GM12878 (cell line): ENCODE measurements around the gene USH2A. TPM values are rescaled to one million over a fixed set of nuclear protein-coding genes. Genes with fewer than 3 reads are reported as not detected.

Source experiments
- ATAC-seq: fragments of 200-7000 bp; cut with Tn5 transposase; 3 replicates; pipeline ENCODE4 v1.9.1; 2020; ENCODE audit warnings: mild to moderate bottlenecking, moderate library complexity
- BruUV-seq: library from RNA; stranded (reverse); fragments of 400-500 nt; replicated peaks from 2 replicates; lab custom pipeline; 2021; lab: Mats Ljungman, UMichigan
- CTCF ChIA-PET: fragments of 300-600 bp; sonication (Branson Sonifier 250); formaldehyde crosslinking; extraction: SDS; loops from one replicate; lab custom pipeline; 2021; ENCODE audit warnings: inconsistent platforms; lab: Yijun Ruan, JAX
- POLR2A ChIA-PET: fragments of 350-600 bp; formaldehyde crosslinking; extraction: SDS; loops from one replicate; lab custom pipeline; 2021; ENCODE audit warnings: inconsistent platforms; lab: Charles Lee
- RAD21 ChIA-PET: fragments of 300-600 bp; sonication (Branson Sonifier 250); formaldehyde crosslinking; loops from one replicate; lab custom pipeline; 2023; ENCODE audit warnings: antibody characterized with exemption; ENCODE audit not compliant: unreplicated experiment; lab: Charles Lee
- SMC1A ChIA-PET: fragments of 300-600 bp; sonication (Branson Sonifier 250); formaldehyde crosslinking; loops from one replicate; lab custom pipeline; 2023; ENCODE audit not compliant: unreplicated experiment, uncharacterized antibody; lab: Charles Lee
- DNase-seq: peaks from one replicate; pipeline ENCODE4 v3.0.0-alpha.2; 2011; ENCODE audit warnings: low read depth, low spot score
- FAIRE-seq: peaks from 3 replicates; lab custom pipeline; 2011; peaks lifted over from hg19 to GRCh38; lab: Jason Lieb, UNC
- H2AFZ ChIP-seq: 2 replicates; pipeline ENCODE4 v1.6.0; 2011; ENCODE audit warnings: low read depth, low read length, control low read depth; ENCODE audit not compliant: control insufficient read depth
- H3K27ac ChIP-seq: 2 replicates; pipeline ENCODE4 v1.5.1; 2011; ENCODE audit warnings: control low read depth; ENCODE audit not compliant: control insufficient read depth, insufficient read depth
- H3K27me3 ChIP-seq, 2 experiments: replicated peaks in 1 of 2; 2 replicates each; pipeline versions ENCODE4 v1.6.0 to v1.6.1; 2011; ENCODE audit warnings: low read length in 1 of 2; ENCODE audit not compliant: control insufficient read depth in 2 of 2, insufficient read depth in 2 of 2
- H3K36me3 ChIP-seq, 2 experiments: 2 replicates each; pipeline ENCODE4 v1.5.1; 2011; ENCODE audit warnings: low read length in 1 of 2; ENCODE audit not compliant: control insufficient read depth in 2 of 2, insufficient read depth in 2 of 2
- H3K4me1 ChIP-seq: 2 replicates; pipeline ENCODE4 v1.6.1; 2011; ENCODE audit warnings: mild to moderate bottlenecking, low read length, moderate library complexity, mixed read lengths; ENCODE audit not compliant: control insufficient read depth, insufficient read depth
- H3K4me2 ChIP-seq: 2 replicates; pipeline ENCODE4 v1.6.0; 2011; ENCODE audit warnings: control low read depth; ENCODE audit not compliant: control insufficient read depth, insufficient read depth
- H3K4me3 ChIP-seq: fragments of 200-600 bp; sonication (generic); 2 replicates; pipeline ENCODE4 v1.5.1; 2016
- H3K79me2 ChIP-seq: 2 replicates; pipeline ENCODE4 v1.6.0; 2011; ENCODE audit warnings: low read length; ENCODE audit not compliant: control insufficient read depth, insufficient read depth
- H3K9ac ChIP-seq: 2 replicates; pipeline ENCODE4 v1.8.0; 2011; ENCODE audit warnings: low read length, control low read depth, mixed read lengths; ENCODE audit not compliant: control insufficient read depth, insufficient read depth
- H3K9me3 ChIP-seq: replicated peaks from 3 replicates; pipeline ENCODE4 v1.5.1; 2011; ENCODE audit warnings: mild to moderate bottlenecking, low read length; ENCODE audit not compliant: control insufficient read depth, insufficient read depth
- H4K20me1 ChIP-seq: 2 replicates; pipeline ENCODE4 v1.6.0; 2011; ENCODE audit not compliant: control insufficient read depth, insufficient read depth
- ATF2 ChIP-seq: IDR thresholded peaks from 2 replicates; pipeline ENCODE4 v1.6.1; 2012; ENCODE audit warnings: low read length, inconsistent platforms
- BRCA1 ChIP-seq: IDR thresholded peaks from 2 replicates; pipeline ENCODE4 v1.6.1; 2011; ENCODE audit warnings: low read depth, low read length, improper control_type of control experiment
- CREB1 ChIP-seq: IDR thresholded peaks from 2 replicates; pipeline ENCODE4 v1.6.1; 2012; ENCODE audit warnings: low read depth, mild to moderate bottlenecking, inconsistent platforms
- HDAC6 ChIP-seq: fragments of 200-600 bp; sonication (generic); IDR thresholded peaks from one replicate; pipeline ENCODE4 v1.8.0; 2017; ENCODE audit warnings: antibody characterized with exemption; ENCODE audit not compliant: unreplicated experiment
- IKZF2 ChIP-seq, 2 experiments: fragments of 450-650 bp; IDR thresholded peaks; 2 replicates each; pipeline ENCODE4 v1.6.1; 2017; ENCODE audit warnings: mild to moderate bottlenecking in 2 of 2, moderate library complexity in 2 of 2
- NFXL1 ChIP-seq: fragments of 450-650 bp; IDR thresholded peaks from 2 replicates; pipeline ENCODE4 v1.6.1; 2017; ENCODE audit warnings: antibody characterized with exemption, mild to moderate bottlenecking, borderline replicate concordance
- NFYA ChIP-seq: IDR thresholded peaks from 2 replicates; pipeline ENCODE4 v1.6.1; 2011; ENCODE audit warnings: low read depth, mild to moderate bottlenecking, low read length, improper control_type of control experiment, borderline replicate concordance
- PKNOX1 ChIP-seq: fragments of 450-650 bp; IDR thresholded peaks from 2 replicates; pipeline ENCODE4 v1.6.1; 2016; ENCODE audit warnings: mild to moderate bottlenecking
- POU2F2 ChIP-seq: IDR thresholded peaks from 3 replicates; pipeline ENCODE4 v1.6.1; 2011; ENCODE audit warnings: low read depth, mild to moderate bottlenecking, low read length, borderline replicate concordance
- RB1 ChIP-seq: fragments of 450-650 bp; formaldehyde crosslinking; IDR thresholded peaks from 2 replicates; pipeline ENCODE4 v1.6.1; 2017; ENCODE audit warnings: mild to moderate bottlenecking, borderline replicate concordance
- RCOR1 ChIP-seq: conservative IDR thresholded peaks from 2 replicates; pipeline ENCODE4 v1.6.1; 2012; ENCODE audit warnings: low read depth, low read length, improper control_type of control experiment
- SREBF2 ChIP-seq: IDR thresholded peaks from 2 replicates; pipeline ENCODE4 v1.6.1; 2012; ENCODE audit warnings: mild to moderate bottlenecking, low read length
- YBX1 ChIP-seq: fragments of 450-650 bp; IDR thresholded peaks from 2 replicates; pipeline ENCODE4 v1.6.1; 2016; ENCODE audit warnings: antibody characterized with exemption
- ZNF24 ChIP-seq: fragments of 450-650 bp; IDR thresholded peaks from 2 replicates; pipeline ENCODE4 v1.6.1; 2017; ENCODE audit warnings: antibody characterized with exemption, mild to moderate bottlenecking
- ZNF384 ChIP-seq: IDR thresholded peaks from 2 replicates; pipeline ENCODE4 v1.6.1; 2012; ENCODE audit warnings: low read depth, mild to moderate bottlenecking, low read length, improper control_type of control experiment, borderline replicate concordance
- WGBS: methylation state at CpG from one replicate; pipeline ENCODE4 v1.1.6; 2016; ENCODE audit warnings: low lambda C conversion rate; ENCODE audit not compliant: insufficient replicate concordance, insufficient coverage; ENCODE audit errors: missing lambda C conversion rate; 5-methylcytosine and 5-hydroxymethylcytosine counted together
- in situ Hi-C: fragments of 300-500 bp; cut with MboI; formaldehyde crosslinking; loops from 9 replicates; pipeline ENCODE4 v1.14.3; 2018; ENCODE audit warnings: mixed read lengths
- intact Hi-C: fragments of 100-400 bp; cut with micrococcal nuclease; formaldehyde crosslinking; loops from one replicate; pipeline ENCODE4 v1.14.2; 2022; ENCODE audit not compliant: unreplicated experiment
- polyA plus RNA-seq, 11 experiments: library from polyadenylated mRNA; depleted of rRNA in 4 of 11; unstranded in 6 of 11; stranded (reverse) in 5 of 11; fragments of >200 nt; fragmentation: Nextera tagmentation in 4 of 11; fragmentation: Illumina TruSeq in 1 of 11; extraction: Ambion mirVana in 4 of 11; extraction: Trizol in 1 of 11; gene quantifications; 1 replicate in 1 of 11; 2 replicates in 10 of 11; pipeline versions ENCODE4 v1.2.1 to v1.2.3, GENCODE V29; 2011 to 2016; ENCODE audit warnings: inconsistent platforms in 2 of 11, missing spikeins in 2 of 11, low read depth in 1 of 11
- total RNA-seq, 4 experiments: library from RNA; depleted of rRNA in 3 of 4; stranded (reverse); fragments of >200 nt in 3 of 4; fragmentation: Illumina TruSeq in 1 of 4; extraction: Trizol in 1 of 4; gene quantifications; 2 replicates each; pipeline versions ENCODE4 v1.2.1 to v1.2.3, GENCODE V29; 2013 to 2021

USH2A gene
- total and polyA plus RNA-seq, 10 of the 15 experiments (the other 5 are each of a cell fraction or from before 2014, with no cell fraction given): under 0.01 to 0.20 (median 0.01) TPM; not detected in 2

- CTCF ChIA-PET: interaction anchor here (0.6 kb wide), 1 partner anchor 12 kb away, joined by 3 read pairs; no protein-coding TSS in a partner anchor
- in situ Hi-C loops: no loop called here
These were observed 460.2 kb downstream of the USH2A start for GRCh38 chr1:215963040-215963439.

More at GRCh38 chr1:215963040-215963439, 460.2 kb downstream of the USH2A start:
- FAIRE-seq: no peak
- Histone ChIP-seq H3K9me3 (no peaks in the 10 kb centered on the region), H2AFZ (no peak overlapping the region), H3K4me2 (no peak overlapping the region), H3K4me1 (no peaks in the 10 kb centered on the region), H3K4me3 (no peak overlapping the region), H3K79me2 (no peaks in the 10 kb centered on the region), H3K9ac (no peak overlapping the region), H3K27me3 (no peaks in the 10 kb centered on the region), H3K36me3 (no peaks in the 10 kb centered on the region), H4K20me1 (no peaks in the 10 kb centered on the region), H3K27ac (no peak overlapping the region)
- DNase-seq: no peak
- SMC1A ChIA-PET: no interaction called here
- intact Hi-C loops: no loop called here
- ATAC-seq: no peak
- no TSS peak for BruUV-seq
- WGBS: 0% methylated on average over 1 of the region's 1 CpG
- RAD21 ChIA-PET: no interaction called here
- TF ChIP-seq SREBF2 (no peak), ATF2 (no peak), RB1 (no peak), HDAC6 (no peak), CREB1 (no peak), PKNOX1 (no peak), ZNF24 (no peak), IKZF2 (IDR thresholded peaks at IDR 0.05) (no peak), ZNF384 (no peak), POU2F2 (no peak), BRCA1 (no peak), NFXL1 (no peak), NFYA (no peak), YBX1 (no peak), RCOR1 (no peak)
- POLR2A ChIA-PET: no interaction called here
